Mesothelial cell of epicardium (in vitro differentiated cells): Measurements from ENCODE around the gene FGD4. TPM values are rescaled to one million over a fixed set of nuclear protein-coding genes. Genes with fewer than 3 reads are reported as not detected.
A peak's percentile ranks its signal among the peaks of the same experiment; 100 is the strongest.

Source experiments
- DNase-seq, 2 experiments: peaks; one replicate each; pipeline ENCODE4 v3.0.0; 2021; ENCODE audit warnings: low spot score in 2 of 2; ENCODE audit not compliant: unreplicated experiment in 2 of 2
- H3K27ac Mint-ChIP-seq: 2 replicates; pipeline ENCODE4 v1.8.0; 2021; ENCODE audit warnings: mixed read lengths
- H3K27me3 Mint-ChIP-seq: 2 replicates; pipeline ENCODE4 v1.8.0; 2021; ENCODE audit warnings: low read depth, mixed read lengths
- H3K36me3 Mint-ChIP-seq: 2 replicates; pipeline ENCODE4 v1.8.0; 2021; ENCODE audit warnings: mixed read lengths
- H3K4me1 Mint-ChIP-seq: 2 replicates; pipeline ENCODE4 v1.8.0; 2021; ENCODE audit warnings: mixed read lengths
- H3K4me3 Mint-ChIP-seq: 2 replicates; pipeline ENCODE4 v1.8.0; 2021; ENCODE audit warnings: mild to moderate bottlenecking, moderate library complexity, mixed read lengths
- H3K9me3 Mint-ChIP-seq: 2 replicates; pipeline ENCODE4 v1.8.0; 2021; ENCODE audit warnings: mixed read lengths
- CTCF ChIP-seq: fragments of 200-600 bp; sonication (generic); IDR thresholded peaks from one replicate; pipeline ENCODE4 v1.5.0; 2021; ENCODE audit warnings: antibody characterized with exemption; ENCODE audit not compliant: unreplicated experiment
- total RNA-seq: library from RNA; stranded (reverse); gene quantifications from 3 replicates; pipeline ENCODE4 v1.2.1, GENCODE V29; 2021

Gene FGD4
- total RNA-seq, 1 donor from 2014 or later, result 13.4 TPM

- no peaks in the 10 kb centered on the region for H3K27me3 Mint-ChIP-seq
- H3K4me1 Mint-ChIP-seq, result peaks cover 8% of the 10 kb centered on the region
- H3K36me3 Mint-ChIP-seq, result no peaks in the 10 kb centered on the region
- peak overlapping the region; percentile 1 for H3K27ac Mint-ChIP-seq
- DNase-seq, result peak in 1 of 2 experiments; percentile 49
- peak; percentile 75 for TF ChIP-seq CTCF
- H3K4me3 Mint-ChIP-seq, result no peak overlapping the region
- no peaks in the 10 kb centered on the region for H3K9me3 Mint-ChIP-seq
These were observed 33.8 kb upstream of the FGD4 start for GRCh38 chr12:32365473-32366064.

- Mint-ChIP-seq H3K4me1 (peaks cover 8% of the 10 kb centered on the region), H3K27ac (no peak overlapping the region), H3K9me3 (no peaks in the 10 kb centered on the region)
These were observed 32.6 kb upstream of the FGD4 start for GRCh38 chr12:32366714-32367113.

GRCh38 chr12:32367381-32367780 lies 32.0 kb upstream of the FGD4 start:
- Mint-ChIP-seq H3K27me3 (no peaks in the 10 kb centered on the region), H3K9me3 (no peaks in the 10 kb centered on the region), H3K4me3 (no peak overlapping the region), H3K4me1 (peaks cover 8% of the 10 kb centered on the region), H3K27ac (no peak overlapping the region), H3K36me3 (no peaks in the 10 kb centered on the region)
- DNase-seq, result no peak
- no peak for TF ChIP-seq CTCF

More at GRCh38 chr12:32366714-32367113, 32.6 kb upstream of the FGD4 start:
- TF ChIP-seq CTCF, result no peak
- Mint-ChIP-seq H3K36me3 (no peaks in the 10 kb centered on the region), H3K4me3 (no peak overlapping the region), H3K27me3 (no peaks in the 10 kb centered on the region)
- no peak for DNase-seq

GRCh38 chr12:32369202-32369601 lies 30.2 kb upstream of the FGD4 start:
- H3K27ac Mint-ChIP-seq, result no peak overlapping the region
- peaks cover 6% of the 10 kb centered on the region for H3K4me1 Mint-ChIP-seq
- no peak overlapping the region for H3K4me3 Mint-ChIP-seq
- no peaks in the 10 kb centered on the region for H3K9me3 Mint-ChIP-seq
- TF ChIP-seq CTCF, result no peak
- no peaks in the 10 kb centered on the region for H3K36me3 Mint-ChIP-seq
- DNase-seq, result no peak
- no peaks in the 10 kb centered on the region for H3K27me3 Mint-ChIP-seq

GRCh38 chr12:32377344-32378055 lies 21.9 kb upstream of the FGD4 start:
- Mint-ChIP-seq H3K4me3 (no peak overlapping the region), H3K9me3 (no peaks in the 10 kb centered on the region), H3K27ac (peak overlapping the region; percentile 4), H3K27me3 (no peaks in the 10 kb centered on the region), H3K4me1 (peaks cover 19% of the 10 kb centered on the region), H3K36me3 (no peaks in the 10 kb centered on the region)
- DNase-seq, result no peak
- no peak for TF ChIP-seq CTCF
